HG02938 (cell line): ENCODE results near the gene COX10.
"Not testable (repeated sequence)": the region's sequence is repeated elsewhere in the genome, so short reads cannot be mapped to it uniquely, and the experiment has no call there.

Experiments used
- ATAC-seq: cut with Tn5 transposase; IDR thresholded peaks from one replicate; pipeline ENCODE4 v1.9.1; 2021; ENCODE audit warnings: mild to moderate bottlenecking, moderate library complexity; ENCODE audit not compliant: unreplicated experiment

Gene COX10

GRCh38 chr17:14118951-14119350 lies 49.6 kb downstream of the COX10 start:
- ATAC-seq: peak; percentile 54

GRCh38 chr17:14119546-14119945 lies 50.2 kb downstream of the COX10 start:
- no peak for ATAC-seq

GRCh38 chr17:14121952-14122351 lies 52.6 kb downstream of the COX10 start:
- ATAC-seq: no peak

- ATAC-seq: no peak
Measured at GRCh38 chr17:14123619-14124278, 54.4 kb downstream of the COX10 start.

GRCh38 chr17:14124854-14125253 lies 55.5 kb downstream of the COX10 start:
- no peak for ATAC-seq

- no peak for ATAC-seq
Measured at GRCh38 chr17:14125518-14126137, 56.3 kb downstream of the COX10 start.

- ATAC-seq: no peak
Measured at GRCh38 chr17:14133104-14133503, 63.8 kb downstream of the COX10 start.

- no peak for ATAC-seq
Measured at GRCh38 chr17:14134456-14134855, 65.2 kb downstream of the COX10 start.

GRCh38 chr17:14135906-14136590 lies 66.7 kb downstream of the COX10 start:
- no peak for ATAC-seq

GRCh38 chr17:14138649-14139048 lies 69.3 kb downstream of the COX10 start:
- no peak for ATAC-seq

GRCh38 chr17:14143688-14144087 lies 74.4 kb downstream of the COX10 start:
- no peak for ATAC-seq

- ATAC-seq: no peak
Measured at GRCh38 chr17:14144508-14144907, 75.2 kb downstream of the COX10 start.

- ATAC-seq: no peak
Measured at GRCh38 chr17:14149751-14150150, 80.4 kb downstream of the COX10 start.

- ATAC-seq: no peak
Measured at GRCh38 chr17:14150619-14151018, 81.3 kb downstream of the COX10 start.

- no peak for ATAC-seq
Measured at GRCh38 chr17:14152721-14153120, 83.4 kb downstream of the COX10 start.

GRCh38 chr17:14153374-14153773 lies 84.1 kb downstream of the COX10 start:
- ATAC-seq: no peak

GRCh38 chr17:14156689-14157088 lies 87.4 kb downstream of the COX10 start:
- ATAC-seq: no peak

GRCh38 chr17:14157822-14158221 lies 88.5 kb downstream of the COX10 start:
- ATAC-seq: no peak

- ATAC-seq: no peak
Measured at GRCh38 chr17:14158707-14159106, 89.4 kb downstream of the COX10 start.

- no peak for ATAC-seq
Measured at GRCh38 chr17:14161419-14161818, 92.1 kb downstream of the COX10 start.

GRCh38 chr17:14165616-14166015 lies 96.3 kb downstream of the COX10 start:
- no peak for ATAC-seq

GRCh38 chr17:14167831-14168230 lies 98.5 kb downstream of the COX10 start:
- ATAC-seq: not testable (repeated sequence)
